Choroid plexus epithelial cell (primary cell): ENCODE results near the gene TEX38.
"Not testable (repeated sequence)": the region's sequence is repeated elsewhere in the genome, so short reads cannot be mapped to it uniquely, and the experiment has no call there.

ENCODE experiments used
- DNase-seq: peaks from one replicate; pipeline ENCODE4 v3.0.0-alpha.2; 2010; ENCODE audit warnings: low read depth
- H3K4me3 ChIP-seq: 2 replicates; pipeline ENCODE4 v1.5.1; 2011; ENCODE audit warnings: low read depth, mild to moderate bottlenecking, control low read depth, low read length, moderate library complexity
- CTCF ChIP-seq: conservative IDR thresholded peaks from 2 replicates; pipeline ENCODE4 v1.5.1; 2011; ENCODE audit warnings: low read depth, mild to moderate bottlenecking, control low read depth, inconsistent platforms, low read length, moderate library complexity

The TEX38 gene

GRCh38 chr1:46647611-46648010 is 24.0 kb upstream of the TEX38 start:
- H3K4me3 ChIP-seq, result no peak overlapping the region
- no peak for TF ChIP-seq CTCF
- no peak for DNase-seq

- no peak for TF ChIP-seq CTCF
- H3K4me3 ChIP-seq, result no peak overlapping the region
- DNase-seq, result no peak
Observed at GRCh38 chr1:46649764-46650163, 21.9 kb upstream of the TEX38 start.

- H3K4me3 ChIP-seq, result no peak overlapping the region
- DNase-seq, result no peak
- TF ChIP-seq CTCF, result no peak
Observed at GRCh38 chr1:46650491-46650890, 21.2 kb upstream of the TEX38 start.

GRCh38 chr1:46651152-46651551 is 20.5 kb upstream of the TEX38 start:
- DNase-seq, H3K4me3 ChIP-seq: not testable (repeated sequence)

- no peak for DNase-seq
- no peak for TF ChIP-seq CTCF
- no peak overlapping the region for H3K4me3 ChIP-seq
Observed at GRCh38 chr1:46652321-46653100, 19.1 kb upstream of the TEX38 start.

- peak; percentile 43 for DNase-seq
- no peak overlapping the region for H3K4me3 ChIP-seq
- TF ChIP-seq CTCF, result no peak
Observed at GRCh38 chr1:46653405-46653958, 18.2 kb upstream of the TEX38 start.

GRCh38 chr1:46654012-46654411 is 17.6 kb upstream of the TEX38 start:
- DNase-seq, result no peak
- no peak for TF ChIP-seq CTCF
- no peak overlapping the region for H3K4me3 ChIP-seq

GRCh38 chr1:46654698-46655097 is 17.0 kb upstream of the TEX38 start:
- not testable (repeated sequence) for H3K4me3 ChIP-seq

More at GRCh38 chr1:46654698-46655097, 17.0 kb upstream of the TEX38 start:
- not testable (repeated sequence) for DNase-seq
